H1 (cell line): Measurements from ENCODE around the gene PTGES2. TPM values are rescaled to one million over a fixed set of nuclear protein-coding genes. Genes with fewer than 3 reads are reported as not detected.

Source experiments
- CTCF ChIA-PET: fragments of 300-600 bp; sonication (Branson Sonifier 250); formaldehyde crosslinking; loops from one replicate; lab custom pipeline; 2021; ENCODE audit not compliant: partially characterized antibody; lab: Charles Lee
- POLR2A ChIA-PET: fragments of 300-600 bp; sonication (Branson Sonifier 250); formaldehyde crosslinking; loops from one replicate; lab custom pipeline; 2021; ENCODE audit warnings: inconsistent platforms; ENCODE audit not compliant: partially characterized antibody; lab: Charles Lee
- DNase-seq, 2 experiments: peaks; one replicate each; pipeline versions ENCODE4 v3.0.0 to v3.0.0-alpha.2; 2010 to 2022; ENCODE audit warnings: low spot score in 2 of 2, low read depth in 1 of 2, mixed read lengths in 1 of 2
- FAIRE-seq: peaks from 2 replicates; lab custom pipeline; 2011; peaks lifted over from hg19 to GRCh38; lab: Jason Lieb, UNC
- H2AFZ ChIP-seq: 2 replicates; pipeline ENCODE4 v1.8.1; 2012; ENCODE audit warnings: low read length, inconsistent platforms
- H2AK5ac ChIP-seq: 2 replicates; pipeline ENCODE4 v1.6.1; 2013; ENCODE audit warnings: low read depth, low read length
- H2BK120ac ChIP-seq: replicated peaks from 2 replicates; pipeline ENCODE3; 2013; ENCODE audit warnings: low read depth, low read length, inconsistent platforms
- H2BK12ac ChIP-seq: 2 replicates; pipeline ENCODE4 v1.6.1; 2013; ENCODE audit warnings: low read depth, low read length
- H2BK15ac ChIP-seq: 2 replicates; pipeline ENCODE4 v1.6.1; 2013; ENCODE audit warnings: low read length
- H2BK20ac ChIP-seq: 2 replicates; pipeline ENCODE4 v1.6.1; 2013; ENCODE audit warnings: low read length
- H2BK5ac ChIP-seq: 2 replicates; pipeline ENCODE4 v1.6.1; 2013; ENCODE audit warnings: low read depth, low read length
- H3K14ac ChIP-seq: 2 replicates; pipeline ENCODE4 v1.6.1; 2013; ENCODE audit warnings: inconsistent platforms; ENCODE audit not compliant: insufficient read length
- H3K18ac ChIP-seq: 2 replicates; pipeline ENCODE4 v1.6.1; 2013; ENCODE audit warnings: low read length; ENCODE audit errors: extremely low read depth
- H3K23ac ChIP-seq: 2 replicates; pipeline ENCODE4 v1.6.1; 2013; ENCODE audit warnings: inconsistent platforms; ENCODE audit not compliant: insufficient read length
- H3K23me2 ChIP-seq: 2 replicates; pipeline ENCODE4 v1.6.1; 2013; ENCODE audit warnings: low read depth, low read length
- H3K27ac ChIP-seq: 2 replicates; pipeline ENCODE4 v1.6.1; 2011; ENCODE audit warnings: low read depth, low read length, inconsistent platforms
- H3K27me3 ChIP-seq, 4 experiments: replicated peaks in 1 of 4; 1 replicate in 1 of 4; 2 replicates in 3 of 4; pipeline versions ENCODE4 v1.6.1 to v1.8.1; 2011 to 2013; ENCODE audit warnings: low read length in 3 of 4, mild to moderate bottlenecking in 3 of 4, inconsistent platforms in 2 of 4, mixed read lengths in 2 of 4, moderate library complexity in 1 of 4; ENCODE audit not compliant: control insufficient read depth in 3 of 4, insufficient read depth in 3 of 4; ENCODE audit errors: extremely low read depth in 1 of 4
- H3K36me3 ChIP-seq, 4 experiments: 2 replicates each; pipeline versions ENCODE4 v1.6.1 to v1.8.1; 2011 to 2013; ENCODE audit warnings: mild to moderate bottlenecking in 4 of 4, low read length in 3 of 4, moderate library complexity in 2 of 4, control low read depth in 1 of 4, inconsistent platforms in 1 of 4; ENCODE audit not compliant: insufficient read depth in 4 of 4, control insufficient read depth in 2 of 4
- H3K4ac ChIP-seq: replicated peaks from 2 replicates; pipeline ENCODE3; 2013; ENCODE audit warnings: low read length, low read depth, mixed read lengths, inconsistent platforms; ENCODE audit not compliant: insufficient read length
- H3K4me1 ChIP-seq, 4 experiments: replicated peaks in 1 of 4; 1 replicate in 1 of 4; 2 replicates in 3 of 4; pipeline versions ENCODE4 v1.6.1 to v1.8.1; 2011 to 2013; ENCODE audit warnings: low read length in 3 of 4, inconsistent platforms in 2 of 4, mixed read lengths in 1 of 4; ENCODE audit not compliant: insufficient read depth in 4 of 4, control insufficient read depth in 3 of 4
- H3K4me2 ChIP-seq, 2 experiments: 2 replicates each; pipeline versions ENCODE4 v1.6.1 to v1.8.1; 2011 to 2013; ENCODE audit warnings: low read depth in 2 of 2, low read length in 2 of 2, control low read depth in 1 of 2, inconsistent platforms in 1 of 2, mild to moderate bottlenecking in 1 of 2; ENCODE audit not compliant: insufficient read depth in 1 of 2
- H3K4me3 ChIP-seq, 4 experiments: fragments of 200-600, 300-600 bp in 1 of 4; sonication (generic), shearing (Covaris generic), sonication (Bioruptor Twin) in 1 of 4; 2 replicates each; pipeline versions ENCODE4 v1.5.1 to v1.8.1; 2011 to 2016; ENCODE audit warnings: low read length in 4 of 4, low read depth in 3 of 4, control low read depth in 2 of 4, inconsistent platforms in 2 of 4, mild to moderate bottlenecking in 2 of 4, mixed read lengths in 1 of 4, moderate library complexity in 1 of 4; ENCODE audit not compliant: insufficient read depth in 2 of 4; ENCODE audit errors: extremely low read depth in 1 of 4
- H3K56ac ChIP-seq: replicated peaks from 2 replicates; pipeline ENCODE3; 2013; ENCODE audit warnings: low read depth, mild to moderate bottlenecking, mixed read lengths, low read length, inconsistent platforms; ENCODE audit not compliant: insufficient read length
- H3K79me1 ChIP-seq: 2 replicates; pipeline ENCODE4 v1.6.1; 2013; ENCODE audit warnings: low read depth, low read length, control low read depth
- H3K79me2 ChIP-seq, 2 experiments: 2 replicates each; pipeline versions ENCODE4 v1.6.1 to v1.8.1; 2012 to 2013; ENCODE audit warnings: low read length in 2 of 2, mild to moderate bottlenecking in 2 of 2, inconsistent platforms in 1 of 2; ENCODE audit not compliant: insufficient read depth in 2 of 2, control insufficient read depth in 1 of 2
- H3K9ac ChIP-seq, 4 experiments: replicated peaks in 1 of 4; 1 replicate in 1 of 4; 2 replicates in 3 of 4; pipeline versions ENCODE4 v1.6.1 to v1.8.1; 2011 to 2013; ENCODE audit warnings: low read depth in 3 of 4, low read length in 3 of 4, control low read depth in 2 of 4, mild to moderate bottlenecking in 2 of 4, moderate library complexity in 2 of 4, inconsistent platforms in 1 of 4; ENCODE audit errors: extremely low read depth in 1 of 4
- H3K9me3 ChIP-seq, 2 experiments: 2 replicates each; pipeline versions ENCODE4 v1.6.1 to v1.8.1; 2012 to 2013; ENCODE audit warnings: mild to moderate bottlenecking in 2 of 2, moderate library complexity in 2 of 2, control low read depth in 1 of 2, inconsistent platforms in 1 of 2, low read depth in 1 of 2, low read length in 1 of 2, mixed read lengths in 1 of 2; ENCODE audit not compliant: insufficient read depth in 2 of 2
- H4K20me1 ChIP-seq, 2 experiments: replicated peaks in 1 of 2; 2 replicates each; pipeline versions ENCODE3 to v1.8.1; 2011 to 2013; ENCODE audit warnings: inconsistent platforms in 2 of 2, low read length in 2 of 2, mild to moderate bottlenecking in 1 of 2; ENCODE audit not compliant: insufficient read depth in 2 of 2, control insufficient read depth in 1 of 2
- H4K5ac ChIP-seq: 2 replicates; pipeline ENCODE4 v1.6.1; 2013; ENCODE audit warnings: low read length, low read depth, mixed read lengths, inconsistent platforms; ENCODE audit not compliant: insufficient read length
- H4K8ac ChIP-seq: 2 replicates; pipeline ENCODE4 v1.8.0; 2013; ENCODE audit warnings: mild to moderate bottlenecking, moderate library complexity, low read length, inconsistent platforms; ENCODE audit not compliant: insufficient read depth; ENCODE audit errors: extremely low read depth
- H4K91ac ChIP-seq: replicated peaks from 2 replicates; pipeline ENCODE3; 2013; ENCODE audit warnings: low read length, mixed read lengths, inconsistent platforms; ENCODE audit not compliant: insufficient read length
- BRCA1 ChIP-seq: IDR thresholded peaks from 2 replicates; pipeline ENCODE4 v1.6.1; 2012; ENCODE audit warnings: low read depth, low read length, improper control_type of control experiment
- CREB1 ChIP-seq: IDR thresholded peaks from 2 replicates; pipeline ENCODE4 v1.6.1; 2012; ENCODE audit warnings: inconsistent platforms
- EGR1 ChIP-seq: IDR thresholded peaks from 2 replicates; pipeline ENCODE4 v1.6.1; 2011; ENCODE audit warnings: low read depth, low read length, borderline replicate concordance
- FOSL1 ChIP-seq: IDR thresholded peaks from 2 replicates; pipeline ENCODE4 v1.6.1; 2011; ENCODE audit warnings: mild to moderate bottlenecking, low read depth, low read length, moderate library complexity; ENCODE audit not compliant: insufficient read depth
- JUN ChIP-seq: IDR thresholded peaks from 2 replicates; pipeline ENCODE4 v1.6.1; 2011; ENCODE audit warnings: low read depth, mild to moderate bottlenecking, improper control_type of control experiment, low read length
- MAX ChIP-seq: IDR thresholded peaks from 2 replicates; pipeline ENCODE4 v1.6.1; 2012; ENCODE audit warnings: inconsistent platforms
- NANOG ChIP-seq: IDR thresholded peaks from 2 replicates; pipeline ENCODE4 v1.6.1; 2011; ENCODE audit warnings: low read length, low read depth, mild to moderate bottlenecking, inconsistent platforms; ENCODE audit not compliant: insufficient read depth, poor library complexity, severe bottlenecking
- RNF2 ChIP-seq: fragments of 200-900, 300-1000 bp; sonication (generic); IDR thresholded peaks from 2 replicates; pipeline ENCODE4 v1.7.1; 2016; ENCODE audit warnings: borderline replicate concordance, low read depth, mild to moderate bottlenecking, antibody characterized with exemption, low read length; ENCODE audit not compliant: poor library complexity, severe bottlenecking; ENCODE audit errors: missing control alignments
- SP2 ChIP-seq: IDR thresholded peaks from 2 replicates; pipeline ENCODE4 v1.6.1; 2012; ENCODE audit warnings: mild to moderate bottlenecking, low read length, inconsistent platforms
- TAF7 ChIP-seq: optimal IDR thresholded peaks from 2 replicates; pipeline ENCODE3; 2011; ENCODE audit warnings: low read depth, mild to moderate bottlenecking, inconsistent platforms, low read length, moderate library complexity, borderline replicate concordance
- WGBS, 2 experiments: shearing (Covaris generic) in 1 of 2; methylation state at CpG; one replicate each; pipeline versions ENCODE4 v1.1.6 to v1.1.7; 2013 to 2015; ENCODE audit warnings: low lambda C conversion rate in 2 of 2, mixed read lengths in 2 of 2, inconsistent platforms in 1 of 2, low coverage in 1 of 2, missing lambda C conversion rate in 1 of 2; ENCODE audit not compliant: insufficient replicate concordance in 2 of 2, insufficient coverage in 1 of 2, insufficient read length in 1 of 2; ENCODE audit errors: extremely low coverage in 1 of 2, missing lambda C conversion rate in 1 of 2; 5-methylcytosine and 5-hydroxymethylcytosine counted together
- polyA plus RNA-seq, 7 experiments: library from polyadenylated mRNA; depleted of rRNA in 3 of 7; stranded (reverse) in 5 of 7; unstranded in 2 of 7; fragments of >200 nt in 5 of 7; fragments of 200-250 nt in 2 of 7; gene quantifications; 1 replicate in 5 of 7; 2 replicates in 1 of 7; 4 replicates in 1 of 7; pipeline versions ENCODE4 v1.2.1 to v1.2.3, GENCODE V29; 2011 to 2013; ENCODE audit warnings: missing spikeins in 2 of 7, mixed read lengths in 2 of 7
- total RNA-seq: library from RNA; stranded (reverse); fragmentation: NEBNext Ultra II Directional; extraction: Animal tissue kit (Norgen Biotek cat#: 25700); gene quantifications from 2 replicates; pipeline ENCODE4 v1.2.1, GENCODE V29; 2021

PTGES2 gene
- total and polyA plus RNA-seq, 2 of the 8 experiments (the other 6 are each of a cell fraction or from before 2014, with no cell fraction given), result 80.7 to 81.2 TPM

GRCh38 chr9:128097543-128098296, 29.8 kb downstream of the PTGES2 start:
- Histone ChIP-seq H3K9me3 (no peaks in the 10 kb centered on the region), H3K4me1 (peaks cover 11 to 28% (median 22%) of the 10 kb centered on the region in 4 experiments), H3K27ac (peak overlapping the region; percentile 59; the same call in 1 of the 2 replicates), H3K14ac (no peak overlapping the region), H2AK5ac (no peak overlapping the region), H3K23ac (no peak overlapping the region), H3K56ac (no peak overlapping the region), H3K27me3 (no peaks in the 10 kb centered on the region), H3K23me2 (peaks cover 9% of the 10 kb centered on the region), H3K4me3 (peak overlapping the region; percentile 48 to 68 (median 62); a peak in 5 of 8 replicates), H2BK12ac (peak overlapping the region; percentile 91), H2BK5ac (peak overlapping the region; percentile 94; the same call in 1 of the 2 replicates), H3K79me2 (peaks cover 0 to 30% of the 10 kb centered on the region in 2 experiments; a peak in 2 of 4 replicates), H2BK15ac (peak overlapping the region; percentile 61; the same call in 1 of the 2 replicates), H2AFZ (no peak overlapping the region), H3K36me3 (peaks cover 4 to 15% (median 11%) of the 10 kb centered on the region in 4 experiments; a peak in 7 of 8 replicates), H3K9ac (peak overlapping the region in 3 of 4 experiments; percentile 5 to 61 (median 8); a peak in 3 of 7 replicates), H3K18ac (peak overlapping the region; percentile 48; the same call in 1 of the 2 replicates), H4K8ac (peak overlapping the region; percentile 8), H2BK20ac (peak overlapping the region; percentile 48; the same call in 1 of the 2 replicates), H4K91ac (peak overlapping the region; percentile 58), H4K20me1 (peaks cover 6 to 31% of the 10 kb centered on the region in 2 experiments), H2BK120ac (no peak overlapping the region), H3K4ac (no peak overlapping the region), H3K79me1 (peaks cover 23% of the 10 kb centered on the region), H3K4me2 (peak overlapping the region; percentile 58 to 93; a peak in 3 of 4 replicates), H4K5ac (peak overlapping the region; percentile 32)
- POLR2A ChIA-PET, result interaction anchor here (0.8 to 12.1 kb wide), 16 partner anchors 9 to 167 kb away, joined by 3 to 119 read pairs (median 5); partner anchors contain the start of genes BBLN, DPM2, NAIF1 and PIP5KL1
- CTCF ChIA-PET, result interaction anchor here (0.9 to 10.5 kb wide), 11 partner anchors 10 to 155 kb away, joined by 3 to 114 read pairs (median 4); no protein-coding TSS in a partner anchor
- whole genome bisulfite sequencing, 2 experiments, result 56% methylated on average over 13 of the region's 13 CpGs; no CpG with 5 or more reads in 1 of the 2 experiments
- DNase-seq, result no peak
- no peak for FAIRE-seq
- TF ChIP-seq JUN, result no peak
- no peak; the same call in 1 of the 2 replicates for TF ChIP-seq CREB1
- no peak for TF ChIP-seq NANOG
- TF ChIP-seq FOSL1, result no peak
- no peak for TF ChIP-seq BRCA1
- no peak for TF ChIP-seq EGR1
- TF ChIP-seq TAF7, result no peak
- no peak for TF ChIP-seq SP2
- TF ChIP-seq MAX, result no peak
- TF ChIP-seq RNF2, result no peak
